Thymus (tissue), 11 donors: ENCODE results near the gene GAS2L3. TPM values are rescaled to one million over a fixed set of nuclear protein-coding genes. Genes with fewer than 3 reads are reported as not detected.

Experiments used
- DNase-seq, 9 donors: peaks; one replicate each; pipeline ENCODE4 v3.0.0-alpha.2; 2013; ENCODE audit warnings: low spot score in 9 of 9, low read depth in 6 of 9, missing footprints in 1 of 9
- H3K27ac ChIP-seq, 2 donors: one replicate each; pipeline ENCODE4 v1.5.1; 2013; ENCODE audit warnings: control low read depth in 1 of 2, low read depth in 1 of 2, low read length in 1 of 2, mild to moderate bottlenecking in 1 of 2, moderate library complexity in 1 of 2
- H3K27me3 ChIP-seq, 2 donors: one replicate each; pipeline ENCODE4 v1.5.1; 2013; ENCODE audit warnings: low read length in 1 of 2; ENCODE audit not compliant: control insufficient read depth in 2 of 2, insufficient read depth in 1 of 2
- H3K36me3 ChIP-seq, 2 donors: one replicate each; pipeline ENCODE4 v1.5.1; 2013; ENCODE audit warnings: low read length in 1 of 2, mild to moderate bottlenecking in 1 of 2, moderate library complexity in 1 of 2; ENCODE audit not compliant: control insufficient read depth in 2 of 2, insufficient read depth in 2 of 2
- H3K4me1 ChIP-seq, 2 donors: one replicate each; pipeline ENCODE4 v1.5.1; 2013; ENCODE audit warnings: low read length in 2 of 2; ENCODE audit not compliant: control insufficient read depth in 2 of 2, insufficient read depth in 2 of 2
- H3K4me3 ChIP-seq, 2 donors: one replicate each; pipeline ENCODE4 v1.5.1; 2013; ENCODE audit warnings: low read length in 2 of 2, control low read depth in 1 of 2, mild to moderate bottlenecking in 1 of 2
- H3K9me3 ChIP-seq, 2 donors: one replicate each; pipeline ENCODE4 v1.5.1; 2013; ENCODE audit warnings: low read length in 1 of 2, mild to moderate bottlenecking in 1 of 2; ENCODE audit not compliant: control insufficient read depth in 2 of 2, insufficient read depth in 1 of 2
- WGBS: extraction: QIAGEN DNeasy Blood & Tissue Kit; methylation state at CpG from one replicate; pipeline ENCODE4 v1.1.7; 2013; 5-methylcytosine and 5-hydroxymethylcytosine counted together
- polyA plus RNA-seq: library from polyadenylated mRNA; stranded (reverse); fragments of 200-250 nt; gene quantifications from one replicate; pipeline ENCODE4 v1.2.3, GENCODE V29; 2013
- total RNA-seq: library from RNA; stranded (reverse); fragments of 120-200 nt; gene quantifications from one replicate; pipeline ENCODE4 v1.2.4, GENCODE V29; 2013
- donor health status: healthy.

Gene GAS2L3
- total and polyA plus RNA-seq, 2 donors = 2.2 to 4.4 TPM

DNA sequence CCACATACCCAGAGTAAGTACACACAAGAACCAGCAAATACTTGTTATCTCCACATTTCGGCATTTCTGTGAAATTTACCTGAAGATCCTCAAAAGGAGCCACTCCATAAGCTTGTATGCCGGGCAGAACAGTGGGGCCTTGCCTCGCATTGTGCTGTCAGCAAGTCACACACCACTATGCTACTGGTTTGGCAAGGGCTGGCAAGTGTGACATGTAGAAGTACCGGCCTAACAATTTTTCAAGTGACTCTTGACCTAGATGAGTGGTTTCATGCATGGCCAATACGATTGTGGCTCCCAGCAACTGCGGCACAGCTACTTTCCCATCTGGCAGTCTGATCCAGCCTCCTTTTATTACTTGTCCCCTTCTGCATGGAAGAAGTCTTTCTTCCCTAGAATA lies 69.8 kb downstream of the GAS2L3 start:
- H3K27ac ChIP-seq = no peak overlapping the region
- H3K4me3 ChIP-seq = no peak overlapping the region
- peaks cover 0 to 8% of the 10 kb centered on the region in 2 donors for H3K9me3 ChIP-seq
- H3K27me3 ChIP-seq = no peaks in the 10 kb centered on the region
- DNase-seq = no peak
- 87% methylated on average over 6 of the region's 6 CpGs for WGBS
- no peaks in the 10 kb centered on the region for H3K36me3 ChIP-seq
- H3K4me1 ChIP-seq = no peaks in the 10 kb centered on the region

DNA sequence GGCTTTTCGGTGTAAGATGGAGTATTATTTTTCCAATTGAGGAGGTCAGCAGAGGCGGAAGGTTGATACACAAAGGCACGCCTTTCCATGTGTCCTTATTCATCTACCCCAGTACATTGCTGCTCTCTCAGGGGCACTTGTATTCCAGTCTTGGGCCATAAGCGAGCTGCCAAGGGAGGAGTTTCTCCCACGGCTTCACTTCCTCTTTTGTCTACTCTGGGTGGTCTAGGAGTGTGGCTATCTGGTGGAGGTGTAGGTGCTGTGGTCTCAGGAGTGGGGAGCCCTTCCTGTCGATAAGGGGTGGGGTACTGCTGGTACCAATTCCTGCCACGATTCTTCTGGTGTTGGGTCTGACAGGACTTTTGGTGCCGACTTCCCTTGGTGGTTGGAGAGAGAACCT lies 73.4 kb downstream of the GAS2L3 start:
- peaks cover 0 to 8% of the 10 kb centered on the region in 2 donors for H3K9me3 ChIP-seq
- no peaks in the 10 kb centered on the region for H3K4me1 ChIP-seq
- no peaks in the 10 kb centered on the region for H3K36me3 ChIP-seq
- H3K27me3 ChIP-seq = no peaks in the 10 kb centered on the region
- no peak for DNase-seq
- no peak overlapping the region for H3K4me3 ChIP-seq
- no peak overlapping the region for H3K27ac ChIP-seq
- WGBS = 58% methylated on average over 8 of the region's 8 CpGs

DNA sequence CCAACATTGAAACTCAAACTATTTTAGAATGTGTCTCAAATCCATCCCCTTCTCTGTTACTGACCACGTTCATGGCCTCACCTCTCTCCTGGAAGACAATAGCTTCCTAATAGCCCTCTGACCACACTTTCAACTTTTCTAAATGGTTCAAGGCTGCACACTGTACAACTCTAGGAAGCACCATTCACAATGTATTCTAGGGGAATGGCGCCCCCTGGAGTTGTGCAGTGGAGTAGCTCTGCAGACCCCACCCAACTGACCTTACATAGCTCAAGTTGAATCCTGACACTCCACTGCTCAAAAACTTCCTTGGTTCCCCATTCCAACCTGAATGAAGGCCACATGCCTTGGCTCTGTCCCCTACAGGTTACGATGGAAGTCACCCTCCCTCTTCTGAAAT lies 77.6 kb downstream of the GAS2L3 start:
- H3K36me3 ChIP-seq = no peaks in the 10 kb centered on the region
- no peaks in the 10 kb centered on the region for H3K27me3 ChIP-seq
- H3K4me3 ChIP-seq = no peak overlapping the region
- DNase-seq = no peak
- H3K9me3 ChIP-seq = no peaks in the 10 kb centered on the region
- H3K4me1 ChIP-seq = no peaks in the 10 kb centered on the region
- WGBS = 85% methylated on average over 3 of the region's 3 CpGs
- H3K27ac ChIP-seq = no peak overlapping the region

DNA sequence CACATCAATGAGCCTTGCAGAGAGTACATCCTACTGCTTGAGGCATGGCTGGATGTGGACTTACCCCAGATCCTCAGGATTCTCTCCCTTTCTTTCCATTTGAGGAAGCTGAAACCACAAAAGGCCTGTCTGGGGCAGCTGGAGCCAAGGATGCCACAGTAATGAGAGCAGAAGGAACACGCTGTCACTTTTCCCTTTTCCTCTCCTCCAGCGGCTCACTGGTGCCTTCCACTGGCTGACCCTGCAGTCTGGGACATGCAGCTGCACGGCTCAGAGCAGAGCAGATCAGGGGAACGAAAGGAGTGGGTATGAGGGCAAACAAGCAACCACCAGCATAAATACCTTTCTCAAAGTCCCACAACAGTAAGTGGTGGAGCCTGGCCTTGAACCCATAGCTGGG lies 78.2 kb downstream of the GAS2L3 start:
- Histone ChIP-seq H3K27ac (no peak overlapping the region), H3K27me3 (no peaks in the 10 kb centered on the region), H3K4me3 (no peak overlapping the region), H3K36me3 (no peaks in the 10 kb centered on the region), H3K4me1 (no peaks in the 10 kb centered on the region), H3K9me3 (no peaks in the 10 kb centered on the region)
- 85% methylated on average over 4 of the region's 4 CpGs for WGBS
- no peak for DNase-seq

- 93% methylated on average over 3 of the region's 3 CpGs for WGBS
- Histone ChIP-seq H3K27me3 (no peaks in the 10 kb centered on the region), H3K27ac (no peak overlapping the region), H3K36me3 (no peaks in the 10 kb centered on the region), H3K4me1 (no peaks in the 10 kb centered on the region), H3K4me3 (no peak overlapping the region), H3K9me3 (no peaks in the 10 kb centered on the region)
- DNase-seq = no peak
Observed at GRCh38 chr12:100652488-100652887, 79.0 kb downstream of the GAS2L3 start.

- WGBS = 85% methylated on average over 4 of the region's 4 CpGs
- Histone ChIP-seq H3K4me1 (no peaks in the 10 kb centered on the region), H3K4me3 (no peak overlapping the region), H3K27ac (no peak overlapping the region), H3K9me3 (no peaks in the 10 kb centered on the region), H3K27me3 (no peaks in the 10 kb centered on the region), H3K36me3 (no peaks in the 10 kb centered on the region)
- DNase-seq = no peak
Observed at GRCh38 chr12:100656141-100656540, 82.7 kb downstream of the GAS2L3 start.

DNA sequence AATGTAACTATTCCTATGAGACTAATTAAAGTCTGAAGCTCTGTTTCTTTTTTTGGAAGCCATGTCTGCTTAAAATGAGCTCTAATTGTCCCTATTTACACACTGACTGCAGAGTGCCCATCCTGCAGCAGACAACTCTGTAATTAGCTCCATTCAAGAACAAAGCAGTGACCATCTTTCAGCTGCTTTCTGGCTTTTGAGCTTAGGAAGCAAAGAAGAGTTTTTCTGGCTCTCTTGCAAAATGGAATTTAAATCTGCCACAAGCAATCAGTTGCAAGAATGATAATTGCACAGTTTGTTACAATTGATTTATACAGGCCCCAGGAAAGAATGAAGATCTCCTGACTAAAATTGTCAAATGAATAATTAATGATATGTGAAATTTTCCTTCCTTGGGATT lies 83.4 kb downstream of the GAS2L3 start:
- no peaks in the 10 kb centered on the region for H3K4me1 ChIP-seq
- no peaks in the 10 kb centered on the region for H3K27me3 ChIP-seq

GRCh38 chr12:100661300-100661951 lies 87.9 kb downstream of the GAS2L3 start:
- no peaks in the 10 kb centered on the region for H3K36me3 ChIP-seq
- DNase-seq = no peak
- WGBS = 52% methylated on average over 6 of the region's 6 CpGs
- no peaks in the 10 kb centered on the region for H3K9me3 ChIP-seq
- H3K27me3 ChIP-seq = no peaks in the 10 kb centered on the region
- no peak overlapping the region for H3K27ac ChIP-seq
- H3K4me3 ChIP-seq = no peak overlapping the region
- H3K4me1 ChIP-seq = no peaks in the 10 kb centered on the region

More for the DNA sequence above, 83.4 kb downstream of the GAS2L3 start:
- H3K36me3 ChIP-seq = no peaks in the 10 kb centered on the region
- H3K9me3 ChIP-seq = no peaks in the 10 kb centered on the region
- DNase-seq = no peak
- no peak overlapping the region for H3K4me3 ChIP-seq
- H3K27ac ChIP-seq = no peak overlapping the region

DNA sequence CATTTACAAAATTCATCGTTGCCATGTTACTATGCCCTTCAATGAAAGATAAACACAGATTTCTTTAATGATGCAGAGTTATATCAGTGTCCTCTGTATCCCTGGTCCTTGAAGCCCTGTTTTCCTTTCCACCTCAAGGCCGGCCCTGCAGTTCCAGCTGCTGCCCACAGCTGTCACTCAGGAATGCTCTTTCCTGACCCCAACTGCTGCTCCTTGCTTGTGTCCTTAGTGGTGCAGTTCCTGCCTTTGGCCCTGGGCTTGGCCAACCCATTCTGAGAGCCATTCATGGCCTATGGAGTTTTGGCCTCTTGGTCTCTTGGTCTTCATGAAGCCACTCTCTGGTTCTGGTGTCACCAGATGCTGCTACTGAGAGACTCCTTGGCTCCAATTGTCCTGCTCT lies 93.1 kb downstream of the GAS2L3 start:
- no peak for DNase-seq
- Histone ChIP-seq H3K9me3 (no peaks in the 10 kb centered on the region), H3K36me3 (no peaks in the 10 kb centered on the region), H3K4me1 (no peaks in the 10 kb centered on the region), H3K27me3 (no peaks in the 10 kb centered on the region), H3K4me3 (no peak overlapping the region), H3K27ac (no peak overlapping the region)
- WGBS = 76% methylated on average over 2 of the region's 2 CpGs
